ENCODE data around the gene NIT1.

NIT1 gene

GRCh38 chr1:161117759-161118581 lies at the start of gene NIT1, which contains the start of gene PFDN2:
NIT1 (plus strand) TSS chr1:161118105; CDS start chr1:161118177, 72 bp downstream.
PFDN2 (minus strand) TSS chr1:161118037; CDS start chr1:161118026, 11 bp downstream.
- DNase-seq (ENCODE audit: low spot score): peak; percentile 94

GRCh38 chr1:161068306-161069234 lies 49.3 kb upstream of the NIT1 start:
- DNase-seq (ENCODE audit: low spot score): no peak

GRCh38 chr1:161069241-161069640 lies 48.7 kb upstream of the NIT1 start:
- DNase-seq (ENCODE audit: low spot score): no peak

GRCh38 chr1:161069731-161070270 lies 48.1 kb upstream of the NIT1 start, which contains the start of gene ARHGAP30:
ARHGAP30 (minus strand) TSS chr1:161069891; CDS start chr1:161069624, 267 bp downstream.
- DNase-seq (ENCODE audit: low spot score): no peak

- DNase-seq (ENCODE audit: low spot score): no peak
Observed at GRCh38 chr1:161070761-161071160, 47.1 kb upstream of the NIT1 start.

GRCh38 chr1:161071886-161072371 lies 46.0 kb upstream of the NIT1 start:
- peak; percentile 58 for DNase-seq (ENCODE audit: low spot score)

GRCh38 chr1:161072751-161073449 lies 45.0 kb upstream of the NIT1 start:
- no peak for DNase-seq (ENCODE audit: low spot score)

GRCh38 chr1:161073474-161074121 lies 44.3 kb upstream of the NIT1 start:
- DNase-seq (ENCODE audit: low spot score): no peak

GRCh38 chr1:161074676-161075368 lies 43.1 kb upstream of the NIT1 start:
- DNase-seq (ENCODE audit: low spot score): no peak

GRCh38 chr1:161076410-161076809 lies 41.5 kb upstream of the NIT1 start:
- no peak for DNase-seq (ENCODE audit: low spot score)

- DNase-seq (ENCODE audit: low spot score): no peak
Observed at GRCh38 chr1:161077426-161077825, 40.5 kb upstream of the NIT1 start.

GRCh38 chr1:161079436-161080110 lies 38.3 kb upstream of the NIT1 start:
- no peak for DNase-seq (ENCODE audit: low spot score)

- no peak for DNase-seq (ENCODE audit: low spot score)
Observed at GRCh38 chr1:161080441-161081405, 37.2 kb upstream of the NIT1 start.

- no peak for DNase-seq (ENCODE audit: low spot score)
Observed at GRCh38 chr1:161081519-161081918, 36.4 kb upstream of the NIT1 start.

GRCh38 chr1:161082483-161082882 lies 35.4 kb upstream of the NIT1 start:
- DNase-seq (ENCODE audit: low spot score): no peak

- peak; percentile 58 for DNase-seq (ENCODE audit: low spot score)
Observed at GRCh38 chr1:161082996-161083747, 34.7 kb upstream of the NIT1 start.

GRCh38 chr1:161083748-161084596 lies 33.9 kb upstream of the NIT1 start:
- DNase-seq (ENCODE audit: low spot score): no peak

Measured in RKO (cell line).